ENCODE results near the gene CHMP1A. TPM values are rescaled to one million over a fixed set of nuclear protein-coding genes. Genes with fewer than 3 reads are reported as not detected.

Gene CHMP1A
- total RNA-seq, 2 donors from 2014 or later = 63.0 to 77.2 TPM

DNA sequence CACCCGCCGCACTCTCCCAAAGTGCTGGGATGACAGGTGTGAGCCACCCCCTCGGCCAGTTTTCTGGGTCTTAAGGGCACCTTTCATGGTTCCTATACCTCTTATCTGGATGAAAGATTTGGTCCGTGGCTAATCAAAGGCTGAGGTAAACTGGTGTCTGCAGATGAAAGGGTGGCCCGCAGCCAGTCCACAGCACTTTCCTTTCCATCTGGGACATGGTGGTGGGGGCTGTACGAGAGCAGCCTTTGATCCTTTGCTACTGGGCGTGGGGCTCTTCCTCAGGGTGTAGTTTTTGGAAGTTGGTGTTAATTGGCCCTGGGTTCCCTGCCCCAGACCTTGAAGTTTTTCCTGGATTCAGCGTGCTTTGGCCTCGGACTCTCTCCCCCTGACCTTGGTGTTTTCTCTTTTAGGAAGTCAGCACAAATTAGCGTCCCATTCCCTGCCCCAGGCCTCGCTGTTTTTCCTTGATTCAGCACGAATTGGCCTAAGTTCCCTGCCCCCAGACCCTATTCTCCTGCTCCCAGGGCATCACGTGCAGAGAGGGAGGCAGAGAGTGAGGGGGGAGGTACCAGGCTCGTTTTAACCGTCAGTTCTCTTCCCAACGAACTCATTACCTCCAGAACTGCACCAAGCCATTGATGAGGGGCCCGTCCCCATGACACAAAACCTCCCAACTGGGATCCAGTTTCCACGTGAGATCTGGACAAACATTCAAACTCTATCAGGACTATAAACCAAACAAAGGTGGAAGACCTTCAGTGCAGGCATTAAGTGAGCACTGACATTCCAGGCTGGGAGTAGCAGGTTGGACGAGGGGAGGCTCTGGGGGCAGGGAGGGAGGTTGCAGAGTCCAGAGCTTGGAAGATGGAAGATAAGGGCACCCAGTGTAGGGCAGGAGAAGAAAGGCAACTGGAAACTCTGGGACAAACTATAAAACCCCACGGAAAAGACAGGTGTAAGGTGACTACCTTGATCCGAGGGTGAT is 32.4 kb downstream of the CHMP1A start:
- TF ChIP-seq, protein P1, sequence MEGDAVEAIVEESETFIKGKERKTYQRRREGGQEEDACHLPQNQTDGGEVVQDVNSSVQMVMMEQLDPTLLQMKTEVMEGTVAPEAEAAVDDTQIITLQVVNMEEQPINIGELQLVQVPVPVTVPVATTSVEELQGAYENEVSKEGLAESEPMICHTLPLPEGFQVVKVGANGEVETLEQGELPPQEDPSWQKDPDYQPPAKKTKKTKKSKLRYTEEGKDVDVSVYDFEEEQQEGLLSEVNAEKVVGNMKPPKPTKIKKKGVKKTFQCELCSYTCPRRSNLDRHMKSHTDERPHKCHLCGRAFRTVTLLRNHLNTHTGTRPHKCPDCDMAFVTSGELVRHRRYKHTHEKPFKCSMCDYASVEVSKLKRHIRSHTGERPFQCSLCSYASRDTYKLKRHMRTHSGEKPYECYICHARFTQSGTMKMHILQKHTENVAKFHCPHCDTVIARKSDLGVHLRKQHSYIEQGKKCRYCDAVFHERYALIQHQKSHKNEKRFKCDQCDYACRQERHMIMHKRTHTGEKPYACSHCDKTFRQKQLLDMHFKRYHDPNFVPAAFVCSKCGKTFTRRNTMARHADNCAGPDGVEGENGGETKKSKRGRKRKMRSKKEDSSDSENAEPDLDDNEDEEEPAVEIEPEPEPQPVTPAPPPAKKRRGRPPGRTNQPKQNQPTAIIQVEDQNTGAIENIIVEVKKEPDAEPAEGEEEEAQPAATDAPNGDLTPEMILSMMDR (IDR thresholded peaks at IDR 0.05) = no peak

DNA sequence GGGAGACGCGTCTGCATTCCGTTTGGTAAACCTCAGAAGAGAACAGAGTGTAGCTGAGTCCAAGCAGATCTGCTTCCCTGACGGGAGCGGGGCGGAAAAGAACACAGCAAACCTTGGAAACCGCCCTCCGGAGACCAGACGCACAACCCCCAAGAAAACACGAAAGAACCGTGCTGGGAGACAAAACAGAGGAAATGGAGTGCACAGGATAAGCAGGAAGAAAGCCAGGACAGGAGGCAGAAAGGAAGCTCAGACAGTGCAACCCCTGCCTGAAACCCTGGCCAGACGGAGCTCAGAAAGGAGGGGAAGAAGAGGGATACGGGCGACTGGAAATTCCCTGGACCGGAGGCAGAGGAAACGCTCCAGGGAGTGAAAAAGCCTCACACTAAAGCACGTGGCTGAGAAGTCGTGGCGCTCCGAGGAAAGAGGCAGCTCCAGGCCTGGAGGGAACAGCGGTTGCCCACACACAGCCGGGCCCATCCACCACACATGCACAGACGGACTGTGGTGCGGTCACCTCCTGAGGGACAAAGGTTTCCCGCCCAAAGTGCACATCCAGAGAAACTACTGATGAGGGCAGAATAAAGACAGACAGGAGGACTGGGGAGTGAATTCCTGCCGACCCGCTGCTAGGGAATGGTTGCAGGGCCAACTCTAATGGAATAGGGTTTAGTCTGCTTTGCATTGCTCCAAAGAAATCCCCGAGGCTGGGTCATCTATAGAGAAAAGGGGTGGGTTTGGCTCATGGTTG is 33.8 kb downstream of the CHMP1A start:
- no peak for ATAC-seq (ENCODE audit: insufficient number of reproducible peaks, low FRiP score, low read depth)
- H3K27ac ChIP-seq = no peak overlapping the region

More for the DNA sequence above, 32.4 kb downstream of the CHMP1A start:
- no peaks in the 10 kb centered on the region for H3K27me3 ChIP-seq (replicated peaks; ENCODE audit: insufficient read depth)
- ATAC-seq (ENCODE audit: insufficient number of reproducible peaks, low FRiP score, low read depth) = no peak
- H3K9me3 ChIP-seq = no peaks in the 10 kb centered on the region
- DNase-seq (ENCODE audit: low spot score) = no peak
- no peaks in the 10 kb centered on the region for H3K36me3 ChIP-seq
- H3K4me1 ChIP-seq (ENCODE audit: control insufficient read depth in 1 of 2, low read depth in 2 of 2) = no peaks in the 10 kb centered on the region
- H3K4me3 ChIP-seq = no peak overlapping the region
- H3K27ac ChIP-seq = no peak overlapping the region

DNA sequence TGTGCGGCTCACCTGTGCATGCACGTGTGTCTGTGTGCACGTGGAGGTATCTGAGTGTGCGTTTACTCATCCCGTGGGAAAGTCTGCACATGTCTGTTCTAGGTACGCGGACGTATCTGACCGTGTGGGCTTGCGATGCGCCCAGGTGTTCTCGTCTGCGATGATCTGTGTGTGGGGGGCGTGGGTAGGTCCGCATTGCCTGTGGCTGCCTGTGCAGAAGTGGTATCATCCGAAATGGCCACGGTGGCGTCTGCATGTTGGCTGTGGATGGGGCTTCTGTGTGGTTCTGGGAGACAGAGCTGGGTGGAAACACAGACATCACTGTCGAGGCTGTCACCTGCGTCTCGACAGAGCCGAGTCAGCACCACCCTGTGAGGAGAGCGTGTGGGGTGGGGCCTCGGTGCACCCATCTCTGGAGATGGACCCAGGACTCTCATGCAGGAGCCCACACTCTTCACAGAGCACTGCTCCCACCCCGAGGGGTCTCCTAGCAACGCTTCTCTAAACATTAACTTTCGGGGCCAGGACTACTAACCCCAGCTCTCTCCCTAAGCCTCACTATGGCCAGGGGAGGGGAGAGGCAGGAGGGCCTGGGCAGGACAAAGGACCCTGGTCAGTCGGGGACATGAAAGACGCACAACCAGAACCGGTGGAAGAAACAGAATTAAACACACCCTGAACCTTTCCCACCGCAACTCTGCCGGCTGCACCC is 35.7 kb downstream of the CHMP1A start:
- no peak for ATAC-seq (ENCODE audit: insufficient number of reproducible peaks, low FRiP score, low read depth)
- Histone ChIP-seq H3K27me3 (replicated peaks; ENCODE audit: insufficient read depth) (no peaks in the 10 kb centered on the region), H3K9me3 (no peaks in the 10 kb centered on the region), H3K27ac (no peak overlapping the region), H3K4me3 (no peak overlapping the region), H3K4me1 (ENCODE audit: control insufficient read depth in 1 of 2, low read depth in 2 of 2) (no peaks in the 10 kb centered on the region), H3K36me3 (no peaks in the 10 kb centered on the region)
- TF ChIP-seq, protein P1 (IDR thresholded peaks at IDR 0.05) = no peak
- DNase-seq (ENCODE audit: low spot score) = no peak

More for the DNA sequence above, 33.8 kb downstream of the CHMP1A start:
- H3K9me3 ChIP-seq = no peaks in the 10 kb centered on the region
- H3K36me3 ChIP-seq = no peaks in the 10 kb centered on the region
- H3K4me1 ChIP-seq (ENCODE audit: control insufficient read depth in 1 of 2, low read depth in 2 of 2) = no peaks in the 10 kb centered on the region
- no peak for DNase-seq (ENCODE audit: low spot score)
- H3K4me3 ChIP-seq = no peak overlapping the region
- H3K27me3 ChIP-seq (replicated peaks; ENCODE audit: insufficient read depth) = no peaks in the 10 kb centered on the region
- TF ChIP-seq, protein P1 (IDR thresholded peaks at IDR 0.05) = no peak

DNA sequence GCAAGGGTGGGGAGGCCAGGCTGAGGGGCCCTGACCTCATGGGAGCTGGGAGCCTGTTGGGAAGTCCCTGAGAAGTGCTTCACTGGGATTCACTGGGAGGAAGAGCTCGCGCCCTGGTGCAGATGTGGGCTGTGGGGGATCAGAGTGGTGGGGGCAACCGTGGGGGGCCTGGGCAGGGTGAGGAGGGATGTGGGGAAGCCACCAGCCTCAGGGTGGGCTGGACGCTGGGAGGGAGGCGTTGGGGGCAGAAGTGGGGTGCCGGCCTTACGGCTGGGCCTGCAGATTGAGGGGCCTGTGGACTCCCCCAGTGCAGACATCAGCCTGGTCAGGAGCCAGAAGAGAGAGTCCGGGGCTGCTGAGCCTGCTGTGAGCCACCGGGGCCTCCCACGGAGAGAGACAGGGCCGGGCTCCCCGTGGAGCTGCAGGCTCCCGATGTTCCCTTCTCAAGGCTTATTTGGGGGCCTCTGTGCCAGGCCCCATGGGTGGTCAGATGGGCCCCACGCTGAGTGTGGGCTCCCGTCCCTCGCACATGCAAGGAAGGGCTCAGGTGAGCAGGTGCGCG is 36.3 kb downstream of the CHMP1A start:
- H3K27me3 ChIP-seq (replicated peaks; ENCODE audit: insufficient read depth) = no peaks in the 10 kb centered on the region
- no peaks in the 10 kb centered on the region for H3K4me1 ChIP-seq (ENCODE audit: control insufficient read depth in 1 of 2, low read depth in 2 of 2)
- TF ChIP-seq, protein P1 (IDR thresholded peaks at IDR 0.05) = no peak

More for the DNA sequence above, 36.3 kb downstream of the CHMP1A start:
- DNase-seq (ENCODE audit: low spot score) = no peak
- Histone ChIP-seq H3K36me3 (no peaks in the 10 kb centered on the region), H3K9me3 (no peaks in the 10 kb centered on the region), H3K27ac (no peak overlapping the region), H3K4me3 (no peak overlapping the region)
- ATAC-seq (ENCODE audit: insufficient number of reproducible peaks, low FRiP score, low read depth) = no peak

All from thoracic aorta (tissue), 2 donors.